Tibial nerve (tissue), 4 donors: Measurements from ENCODE around the gene NT5DC2.

ENCODE experiments used
- CTCF ChIP-seq, 5 experiments: fragments of 200-600 bp in 3 of 5; fragments of 450-650 bp in 2 of 5; sonication (generic) in 3 of 5; IDR thresholded peaks; one replicate each; pipeline ENCODE4 v1.5.1; 2016 to 2019; ENCODE audit warnings: antibody characterized with exemption in 5 of 5, mild to moderate bottlenecking in 3 of 5, moderate library complexity in 2 of 5
- EP300 ChIP-seq, 2 donors: sonication (generic); formaldehyde crosslinking; IDR thresholded peaks; one replicate each; pipeline ENCODE4 v1.6.1; 2017; ENCODE audit warnings: antibody characterized with exemption in 2 of 2, mild to moderate bottlenecking in 1 of 2

- no peak for TF ChIP-seq CTCF (IDR thresholded peaks at IDR 0.05)
- TF ChIP-seq EP300 (IDR thresholded peaks at IDR 0.05), result no peak
These were observed 3.5 kb upstream of the NT5DC2 start for GRCh38 chr3:52537165-52537620.
